HG02763 (cell line): Measurements from ENCODE around the gene FAM200B.
"Not testable (repeated sequence)": the region's sequence is repeated elsewhere in the genome, so short reads cannot be mapped to it uniquely, and the experiment has no call there.

Experiments
- ATAC-seq: cut with Tn5 transposase; IDR thresholded peaks from one replicate; pipeline ENCODE4 v1.9.1; 2021; ENCODE audit warnings: mild to moderate bottlenecking, moderate library complexity; ENCODE audit not compliant: unreplicated experiment

The FAM200B gene

GRCh38 chr4:15733061-15733460 lies 51.4 kb downstream of the FAM200B start:
- not testable (repeated sequence) for ATAC-seq

- ATAC-seq, result no peak
Observed at GRCh38 chr4:15735536-15735935, 53.9 kb downstream of the FAM200B start.

- no peak for ATAC-seq
Observed at GRCh38 chr4:15736514-15737050, 55.0 kb downstream of the FAM200B start.

GRCh38 chr4:15737255-15737654 lies 55.6 kb downstream of the FAM200B start:
- no peak for ATAC-seq

GRCh38 chr4:15738877-15739276 lies 57.2 kb downstream of the FAM200B start:
- ATAC-seq, result no peak
